Aorta (tissue), 5 donors: ENCODE data around the gene PKN3. TPM values are rescaled to one million over a fixed set of nuclear protein-coding genes. Genes with fewer than 3 reads are reported as not detected.
"Not testable (repeated sequence)": the region's sequence is repeated elsewhere in the genome, so short reads cannot be mapped to it uniquely, and the experiment has no call there.

ENCODE experiments used
- ATAC-seq: fragments of 200-7000 bp; cut with Tn5 transposase; one replicate; pipeline ENCODE4 v1.9.1; 2022; ENCODE audit warnings: moderate library complexity; ENCODE audit not compliant: low FRiP score
- DNase-seq, 2 donors: peaks; one replicate each; pipeline ENCODE4 v3.0.0-alpha.2; 2020
- H3K27ac ChIP-seq, 2 donors: one replicate each; pipeline ENCODE4 v1.5.1; 2013; ENCODE audit warnings: low read length in 2 of 2, mild to moderate bottlenecking in 2 of 2, moderate library complexity in 2 of 2, control low read depth in 1 of 2, inconsistent platforms in 1 of 2, low read depth in 1 of 2
- H3K27me3 ChIP-seq, 2 donors: one replicate each; pipeline ENCODE4 v1.6.1; 2013; ENCODE audit warnings: control low read depth in 1 of 2, low read length in 1 of 2, mild to moderate bottlenecking in 1 of 2, moderate library complexity in 1 of 2; ENCODE audit not compliant: insufficient read depth in 2 of 2, control insufficient read depth in 1 of 2
- H3K36me3 ChIP-seq, 2 donors: one replicate each; pipeline ENCODE4 v1.6.1; 2013; ENCODE audit warnings: control low read depth in 1 of 2, low read length in 1 of 2, mild to moderate bottlenecking in 1 of 2; ENCODE audit not compliant: insufficient read depth in 2 of 2, control insufficient read depth in 1 of 2
- H3K4me1 ChIP-seq, 2 donors: one replicate each; pipeline ENCODE4 v1.6.1; 2013; ENCODE audit warnings: low read length in 2 of 2, control low read depth in 1 of 2, mild to moderate bottlenecking in 1 of 2, moderate library complexity in 1 of 2; ENCODE audit not compliant: insufficient read depth in 2 of 2, control insufficient read depth in 1 of 2
- H3K4me3 ChIP-seq, 2 donors: one replicate each; pipeline ENCODE4 v1.5.1; 2013; ENCODE audit warnings: low read length in 2 of 2, control low read depth in 1 of 2, mild to moderate bottlenecking in 1 of 2
- H3K9me3 ChIP-seq: one replicate; pipeline ENCODE4 v1.6.1; 2013; ENCODE audit warnings: mild to moderate bottlenecking, low read length; ENCODE audit not compliant: control insufficient read depth
- WGBS, 2 donors: extraction: QIAGEN DNeasy Blood & Tissue Kit; methylation state at CpG; one replicate each; pipeline ENCODE4 v1.1.7; 2013; 5-methylcytosine and 5-hydroxymethylcytosine counted together
- intact Hi-C, 2 donors: fragments of 100-400 bp; cut with DNase I; formaldehyde crosslinking; loops; one replicate each; pipeline versions ENCODE4 v1.14.2 to v1.15.0; 2022
- long read RNA-seq, 2 donors: library from polyadenylated mRNA; unstranded; transcript quantifications; one replicate each; pipeline ENCODE4 v2.0.0, GENCODE V29; 2020 to 2021
- polyA plus RNA-seq, 2 donors: library from polyadenylated mRNA; stranded (reverse); fragments of 200-250 nt; gene quantifications; one replicate each; pipeline ENCODE4 v1.2.3, GENCODE V29; 2013
- total RNA-seq, 2 donors: library from RNA; stranded (reverse); fragmentation: NEBNext Ultra II Directional; extraction: Animal tissue kit (Norgen Biotek cat#: 25700); gene quantifications; one replicate each; pipeline ENCODE4 v1.2.1, GENCODE V29; 2021
- donor health status: healthy with polysubstance abuse.
- donor health status: Bipolar disorder and iron deficiency.
- donor health status: DM: no; HTN: no; CAD: no.
- donor health status: DM: no; HTN: no; CAD: no.
- donor health status: DM: yes; HTN: yes; CAD: no.

PKN3 gene
- 10 to 100 TPM in 1 of 2 donors, 1 to 10 TPM in 1; 7.1 to 11.1 TPM for total RNA-seq
- polyA plus RNA-seq, result 1 to 10 TPM; 1.3 to 2.5 TPM
- long read RNA-seq, donor 1, partial matches to known transcripts, result 12 of 20 reads
- long read RNA-seq, donor 1, other reads (novel, unspliced or antisense), result 4 of 20 reads
- long read RNA-seq, donor 2, transcript PKN3-201 (22 exons, 3,375 nt), result major isoform, 5 of 22 reads
- long read RNA-seq, donor 2, partial matches to known transcripts, result 2 of 22 reads
- long read RNA-seq, donor 2, other reads (novel, unspliced or antisense), result 15 of 22 reads

- ATAC-seq, result peak; percentile 89
These were observed at the start of gene PKN3 for GRCh38 chr9:128702445-128702948. PKN3 (plus strand) TSS chr9:128702503; CDS start chr9:128702916, 413 bp downstream.

GRCh38 chr9:128653908-128654307 lies 48.4 kb upstream of the PKN3 start:
- H3K4me1 ChIP-seq, result no peaks in the 10 kb centered on the region
- no peaks in the 10 kb centered on the region for H3K9me3 ChIP-seq
- no peak for ATAC-seq
- no peaks in the 10 kb centered on the region for H3K27me3 ChIP-seq
- 95% methylated on average over 8 of the region's 8 CpGs for WGBS, 2 donors
- no peaks in the 10 kb centered on the region for H3K36me3 ChIP-seq
- no peak overlapping the region for H3K4me3 ChIP-seq
- H3K27ac ChIP-seq, result no peak overlapping the region
- intact Hi-C loops, result no loop called here
- no peak for DNase-seq

More at GRCh38 chr9:128702445-128702948, at the start of gene PKN3:
- DNase-seq, result peak; percentile 94 to 98
- Histone ChIP-seq H3K27me3 (no peaks in the 10 kb centered on the region), H3K9me3 (no peaks in the 10 kb centered on the region), H3K36me3 (no peaks in the 10 kb centered on the region), H3K27ac (no peak within 1 kb of the TSS), H3K4me3 (peak within 1 kb of the TSS; percentile 29 to 40), H3K4me1 (no peaks in the 10 kb centered on the region)
- 0% methylated on average over 54 to 65 of the region's 65 CpGs for WGBS, 2 donors
- intact Hi-C loops, result no loop called here

GRCh38 chr9:128654481-128654880 lies 47.8 kb upstream of the PKN3 start:
- no peak overlapping the region for H3K4me3 ChIP-seq
- H3K9me3 ChIP-seq, result no peaks in the 10 kb centered on the region
- no peak for ATAC-seq
- no peak for DNase-seq
- WGBS, 2 donors, result 95 to 96% methylated on average over 1 of the region's 1 CpG
- H3K27ac ChIP-seq, result no peak overlapping the region
- intact Hi-C loops, result no loop called here
- H3K4me1 ChIP-seq, result no peaks in the 10 kb centered on the region
- no peaks in the 10 kb centered on the region for H3K36me3 ChIP-seq
- no peaks in the 10 kb centered on the region for H3K27me3 ChIP-seq

DNA sequence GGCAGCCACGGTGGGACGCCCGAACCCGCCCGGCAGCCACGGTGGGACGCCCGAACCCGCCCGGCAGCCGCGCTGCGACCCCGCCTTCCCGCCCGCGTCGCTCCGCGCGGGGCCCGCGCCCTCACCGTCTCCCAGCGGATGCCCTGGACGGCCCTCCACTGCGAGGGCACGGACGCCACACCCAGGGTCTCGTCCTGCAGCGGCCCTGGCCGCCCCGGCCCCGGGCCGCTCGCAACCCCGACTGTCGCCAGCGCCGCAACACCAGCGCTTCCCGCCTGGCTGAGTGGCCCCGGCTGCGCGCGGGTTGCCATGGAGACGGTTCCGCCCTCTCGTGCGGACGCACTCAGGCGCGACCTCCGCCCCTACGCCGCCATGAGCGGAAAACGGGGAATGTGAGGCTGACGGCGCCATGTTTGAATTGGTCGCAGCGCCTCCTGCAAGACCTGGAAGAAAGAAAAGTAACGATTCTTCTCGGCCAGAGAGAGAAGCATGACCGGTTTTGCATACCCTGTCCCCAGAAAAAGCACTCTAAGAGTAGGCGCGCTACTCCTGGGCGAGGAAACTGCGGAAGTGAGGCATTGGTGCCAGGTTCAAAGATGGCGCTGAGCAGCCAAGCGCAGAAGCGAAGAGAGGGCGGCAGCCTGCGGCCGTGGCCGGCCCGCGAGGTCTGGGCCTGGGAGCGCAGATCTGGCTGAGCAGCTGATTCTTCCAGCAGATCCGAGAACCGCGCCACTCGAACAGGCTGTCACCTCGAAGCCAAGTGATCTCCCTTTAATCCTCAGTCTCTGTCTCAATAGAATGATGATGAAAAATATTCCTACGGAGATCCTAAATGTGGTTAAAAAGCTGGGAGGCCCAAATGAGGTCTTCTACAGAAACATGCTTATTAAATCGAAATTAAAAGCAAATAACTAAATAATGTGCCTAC lies 45.6 kb upstream of the PKN3 start, which contains the start of gene DYNC2I2:
DYNC2I2 (minus strand) TSS at position 432 of the 928 bp plus-strand sequence; CDS start at position 311, 121 bp downstream.
- intact Hi-C loops, result loop anchor here in 1 of 2 donors (2.0 kb wide), 1 partner anchor 32 kb away; the partner anchor contains the start of gene SET
- no peaks in the 10 kb centered on the region for H3K9me3 ChIP-seq
- no peaks in the 10 kb centered on the region for H3K4me1 ChIP-seq
- H3K36me3 ChIP-seq, result no peaks in the 10 kb centered on the region
- no peaks in the 10 kb centered on the region for H3K27me3 ChIP-seq
- DNase-seq (peak; percentile 99), ATAC-seq (peak; percentile 99)
- WGBS, 2 donors, result 1% methylated on average over 86 of the region's 86 CpGs
- peak within 1 kb of the TSS; percentile 38 to 62 for H3K4me3 ChIP-seq
- H3K27ac ChIP-seq, result peak within 1 kb of the TSS; percentile 52 to 98

GRCh38 chr9:128657344-128657704 lies 45.0 kb upstream of the PKN3 start:
- DNase-seq (no peak), ATAC-seq (no peak)
- Histone ChIP-seq H3K9me3 (no peaks in the 10 kb centered on the region), H3K27me3 (no peaks in the 10 kb centered on the region), H3K27ac (no peak overlapping the region), H3K4me1 (no peaks in the 10 kb centered on the region), H3K36me3 (no peaks in the 10 kb centered on the region), H3K4me3 (no peak overlapping the region)
- intact Hi-C loops, result loop anchor here in 1 of 2 donors (2.0 kb wide), 1 partner anchor 31 kb away; the partner anchor contains the start of gene SET
- 96 to 98% methylated on average over 13 of the region's 13 CpGs for WGBS, 2 donors

DNA sequence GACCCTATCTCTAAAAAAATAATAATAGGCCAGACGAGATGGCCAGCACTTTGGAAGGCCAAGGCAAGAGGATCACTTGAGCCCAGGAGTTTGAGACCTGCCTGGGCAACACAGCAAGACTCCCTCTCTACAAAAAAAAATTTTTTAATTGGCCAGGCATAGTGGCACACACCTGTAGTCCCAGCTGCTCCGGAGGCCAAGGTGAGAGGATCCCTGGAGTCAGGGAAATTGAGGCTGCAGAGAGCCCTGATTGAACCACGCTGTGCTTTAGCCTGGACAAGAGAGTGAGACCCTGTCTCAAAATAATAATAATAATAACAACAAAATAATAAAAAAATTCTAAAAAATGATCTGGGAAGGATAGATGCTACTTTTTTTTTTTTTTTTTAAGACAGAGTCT lies 44.5 kb upstream of the PKN3 start:
- no peak overlapping the region for H3K4me3 ChIP-seq
- H3K27me3 ChIP-seq, result no peaks in the 10 kb centered on the region
- DNase-seq (no peak), ATAC-seq (no peak)
- no peaks in the 10 kb centered on the region for H3K9me3 ChIP-seq
- 95% methylated on average over 3 of the region's 3 CpGs for WGBS, 2 donors
- intact Hi-C loops, result loop anchor here in 1 of 2 donors (2.0 kb wide), 1 partner anchor 31 kb away; the partner anchor contains the start of gene SET
- no peaks in the 10 kb centered on the region for H3K4me1 ChIP-seq
- no peaks in the 10 kb centered on the region for H3K36me3 ChIP-seq
- no peak overlapping the region for H3K27ac ChIP-seq

- H3K27me3 ChIP-seq, H3K4me1 ChIP-seq, H3K9me3 ChIP-seq, ATAC-seq, intact Hi-C loops, H3K36me3 ChIP-seq, H3K27ac ChIP-seq, H3K4me3 ChIP-seq: not testable (repeated sequence)
- WGBS, 2 donors, result 86 to 89% methylated on average over 8 of the region's 8 CpGs
- DNase-seq, result peak in 1 of 2 donors; percentile 2
These were observed 35.8 kb upstream of the PKN3 start for GRCh38 chr9:128666481-128666941.

DNA sequence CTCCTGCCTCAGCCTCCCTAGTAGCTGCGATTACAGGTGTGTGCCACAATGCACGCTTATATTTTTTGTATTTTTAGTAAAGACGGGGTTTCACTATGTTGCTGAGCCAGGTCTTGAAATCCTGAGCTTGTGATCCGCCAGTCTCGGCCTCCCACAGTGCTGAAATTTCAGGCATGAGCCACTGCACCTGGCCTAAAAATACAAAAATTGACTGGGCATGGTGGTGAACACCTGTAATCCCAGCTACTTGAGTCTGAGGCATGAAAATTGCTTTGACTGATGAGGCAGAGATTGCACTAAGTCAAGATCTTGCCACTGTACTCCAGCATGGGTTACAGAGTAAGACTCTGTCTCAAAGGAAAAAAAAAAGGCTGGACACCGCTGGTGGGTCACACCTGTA lies 32.5 kb upstream of the PKN3 start:
- no peaks in the 10 kb centered on the region for H3K4me1 ChIP-seq
- 94 to 95% methylated on average over 6 of the region's 6 CpGs for WGBS, 2 donors
- H3K4me3 ChIP-seq, result no peak overlapping the region
- H3K27me3 ChIP-seq, result no peaks in the 10 kb centered on the region
- no peak for DNase-seq
- H3K27ac ChIP-seq, result no peak overlapping the region
- ATAC-seq, result no peak
- no peaks in the 10 kb centered on the region for H3K36me3 ChIP-seq
- intact Hi-C loops, result no loop called here
- H3K9me3 ChIP-seq, result no peaks in the 10 kb centered on the region
